ENCODE results near the gene RIPPLY1.

DNA sequence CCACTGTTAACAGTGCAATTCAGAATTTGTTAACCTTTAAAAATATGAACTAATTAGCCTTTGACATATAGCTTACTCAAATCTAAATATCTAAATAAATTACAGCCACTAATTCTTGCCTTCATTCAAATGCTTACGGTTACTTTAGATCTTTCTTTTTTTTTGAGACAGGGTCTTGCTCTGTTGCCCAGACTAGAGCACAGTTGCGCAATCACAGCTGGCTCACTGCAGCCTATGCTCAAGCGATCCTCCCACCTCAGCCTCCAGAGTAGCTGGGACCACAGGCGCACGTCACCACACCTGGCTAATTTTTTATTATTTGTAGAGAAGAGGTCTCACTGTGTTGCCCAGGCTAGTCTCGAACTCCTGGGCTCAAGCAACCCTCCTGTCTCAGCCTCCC, 48.1 kb upstream of the RIPPLY1 start:
- no peak for TF ChIP-seq CTCF (IDR thresholded peaks at IDR 0.05; ENCODE audit: insufficient read depth, low read depth, low read length)
- no peak for TF ChIP-seq EZH2 (IDR thresholded peaks at IDR 0.05; ENCODE audit: insufficient read depth, low read length)

Measured in astrocyte (in vitro differentiated cells and primary cell).